HG02852 (cell line): ENCODE results near the gene CIBAR2.
A peak's percentile ranks its signal among the peaks of the same experiment; 100 is the strongest.
"Not testable (repeated sequence)": the region's sequence is repeated elsewhere in the genome, so short reads cannot be mapped to it uniquely, and the experiment has no call there.

Experiments
- ATAC-seq: cut with Tn5 transposase; IDR thresholded peaks from one replicate; pipeline ENCODE4 v1.9.1; 2021; ENCODE audit warnings: mild to moderate bottlenecking, moderate library complexity; ENCODE audit not compliant: unreplicated experiment

Gene CIBAR2

DNA sequence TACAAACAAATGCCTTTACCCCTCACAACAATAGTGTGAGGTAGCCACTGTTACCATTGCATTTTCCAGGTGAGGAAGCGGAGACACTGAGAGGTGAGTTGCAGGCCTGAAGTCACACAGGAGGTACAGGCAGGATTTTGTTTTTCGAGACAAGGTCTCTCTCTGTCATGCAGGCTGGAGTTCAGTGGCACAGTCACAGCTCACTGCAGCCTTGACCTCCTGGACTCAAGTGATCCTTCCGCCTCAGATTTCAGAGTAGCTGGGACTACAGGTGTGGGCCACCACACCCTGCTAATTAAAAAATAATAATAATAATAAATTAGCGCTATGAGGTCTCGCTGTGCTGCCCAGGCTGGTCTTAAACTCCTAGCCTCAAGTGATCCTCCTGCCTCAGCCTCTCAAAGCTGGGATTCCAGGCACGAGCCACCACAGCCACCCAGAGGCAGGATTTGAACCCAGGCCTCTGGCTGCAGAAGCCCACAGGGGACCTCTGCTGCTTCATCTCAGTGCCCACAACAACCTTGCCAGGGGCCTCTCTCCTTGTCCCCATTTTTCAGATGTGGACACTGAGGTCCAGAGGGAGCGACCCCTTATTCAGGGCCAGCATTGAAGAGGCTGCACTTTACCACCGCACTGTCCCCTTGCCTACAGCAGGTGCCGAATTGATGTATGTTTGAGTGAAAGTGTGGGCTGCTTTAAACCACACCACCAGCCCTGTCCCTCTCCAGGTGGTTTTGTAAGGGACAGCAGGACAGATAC lies 16.0 kb upstream of the CIBAR2 start:
- no peak for ATAC-seq

DNA sequence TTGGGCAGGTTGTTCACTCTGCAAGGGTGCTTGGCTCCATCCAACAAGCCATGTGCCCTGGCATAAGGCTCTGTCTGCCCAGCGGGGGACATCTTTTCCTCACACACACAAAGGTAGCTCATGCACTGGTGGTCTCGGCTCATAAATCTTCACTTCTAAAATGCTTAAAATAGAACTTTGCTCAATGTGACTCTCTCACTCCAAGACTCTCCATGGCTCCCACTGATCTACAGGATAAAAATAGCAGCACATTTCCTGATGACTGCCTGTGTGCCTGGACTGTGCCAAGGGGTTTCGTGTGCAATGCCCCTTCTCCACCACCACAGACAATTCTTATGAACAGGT lies 15.1 kb upstream of the CIBAR2 start:
- ATAC-seq, result no peak

DNA sequence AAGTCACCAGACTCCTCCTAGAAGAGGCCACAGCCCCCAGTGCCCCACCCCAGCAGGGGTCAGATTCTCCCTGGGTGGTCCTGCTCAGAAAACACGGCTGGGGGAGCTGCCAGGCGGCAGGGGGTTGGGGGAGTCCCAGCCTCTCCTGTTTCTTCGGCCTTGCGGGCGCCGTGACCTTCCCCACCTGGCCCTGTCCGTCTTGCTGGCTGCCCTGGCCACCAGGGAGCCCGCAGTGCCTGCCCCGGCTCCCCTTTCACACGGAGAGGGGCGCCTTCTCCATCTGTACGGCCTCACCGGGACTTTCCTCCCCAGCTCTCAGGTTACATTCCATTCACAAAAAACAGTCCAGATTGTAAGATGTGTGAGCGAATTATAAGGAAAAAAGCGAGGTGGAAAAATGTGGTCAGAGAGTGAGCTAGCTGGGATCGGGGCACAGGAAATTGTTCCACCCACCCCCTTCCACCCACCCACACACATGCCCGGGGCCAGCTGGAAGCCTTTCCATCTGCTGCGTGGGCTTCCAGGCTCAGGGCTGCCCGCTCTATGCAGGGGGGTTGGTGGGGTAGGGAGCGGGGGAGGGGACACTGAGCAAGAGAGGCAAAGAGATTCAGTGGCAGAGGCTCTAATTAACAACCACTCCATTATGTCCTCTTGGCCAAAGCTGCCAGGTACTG lies 14.6 kb upstream of the CIBAR2 start:
- ATAC-seq, result no peak

DNA sequence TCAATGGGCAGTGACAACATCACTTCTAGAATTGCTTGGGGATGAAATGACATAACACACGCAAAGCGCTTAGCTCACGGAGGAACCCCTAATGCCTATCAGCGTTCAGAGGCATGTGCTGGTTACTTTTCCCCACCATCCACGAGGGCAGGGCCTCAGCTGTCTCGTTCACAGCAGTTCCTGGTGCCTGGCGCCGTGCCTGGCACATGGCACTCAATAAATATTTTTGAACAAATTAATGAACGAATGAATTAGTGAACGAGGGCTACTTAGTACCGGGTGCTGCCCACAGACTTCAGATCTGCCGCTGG lies 14.1 kb upstream of the CIBAR2 start:
- no peak for ATAC-seq

DNA sequence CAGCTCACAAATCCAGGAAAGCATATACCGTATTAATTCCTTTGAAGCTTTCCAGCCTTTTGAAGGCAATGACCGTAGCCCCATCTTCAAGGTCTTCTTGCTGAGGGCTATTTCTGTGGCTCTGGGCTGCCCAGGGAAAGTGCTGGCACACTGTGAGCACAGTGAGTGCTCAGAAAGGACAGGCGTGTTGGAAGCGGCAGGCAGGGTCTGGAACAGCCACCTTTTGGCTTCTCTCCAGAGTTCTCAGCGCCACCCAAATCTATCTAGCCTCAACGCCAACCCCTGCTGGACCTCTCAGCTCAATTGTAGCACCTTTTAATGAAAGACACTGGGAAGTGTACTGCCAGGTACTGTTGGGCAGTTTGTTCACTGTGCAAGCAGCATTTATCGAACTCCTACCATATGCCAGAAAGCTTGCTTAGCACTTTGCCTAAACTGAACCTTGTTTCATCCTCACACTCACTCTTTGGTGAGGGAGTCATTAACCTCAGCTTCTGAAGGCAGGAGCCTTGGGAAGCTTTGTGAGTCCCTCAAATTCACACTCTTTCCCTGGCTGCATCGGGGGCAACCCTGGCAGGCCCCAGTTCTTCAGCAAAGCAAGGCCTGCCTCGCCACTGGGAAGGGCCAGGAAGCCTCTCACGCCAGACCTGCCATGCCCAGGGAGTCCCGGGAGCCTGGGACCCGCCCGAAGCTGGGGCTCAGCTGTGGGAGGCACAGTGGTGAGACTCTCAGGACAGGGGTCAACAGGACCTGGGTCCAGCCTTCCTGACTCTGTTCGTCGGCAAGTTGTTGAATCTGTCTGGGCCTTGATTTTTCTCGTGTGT lies 13.5 kb upstream of the CIBAR2 start:
- ATAC-seq, result no peak

DNA sequence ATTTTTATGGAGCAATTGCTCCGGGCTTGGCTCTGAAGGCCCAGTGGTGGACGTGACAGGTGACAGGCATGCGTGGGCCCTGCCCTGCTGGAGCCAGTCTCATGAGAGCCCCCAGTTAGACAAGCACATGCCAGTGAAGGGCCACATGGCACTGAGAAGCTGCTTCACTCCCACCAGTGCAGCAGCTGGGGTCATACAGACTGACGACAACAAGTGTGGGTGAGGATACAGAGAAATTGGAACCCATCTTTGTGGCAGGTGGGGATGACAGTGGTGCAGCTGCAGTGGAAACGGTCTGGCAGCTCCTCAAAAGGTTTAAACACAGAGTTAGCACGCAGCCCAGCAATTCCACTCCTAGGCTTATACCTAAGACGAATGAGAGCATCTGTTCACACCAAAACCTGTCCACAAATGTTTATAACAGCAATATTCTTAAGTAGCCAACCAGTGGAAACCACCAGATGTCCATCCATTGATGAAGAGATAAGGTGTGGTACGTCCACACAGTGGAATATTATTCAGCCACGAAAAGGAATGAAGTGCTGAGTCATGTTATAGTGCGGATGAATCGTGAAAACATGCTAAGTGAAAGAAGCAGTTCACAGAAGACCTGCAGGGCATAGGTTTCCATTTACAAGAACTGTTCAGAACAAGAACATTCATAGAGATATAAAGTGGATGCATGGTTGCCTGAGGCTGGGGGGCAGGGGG lies 12.5 kb upstream of the CIBAR2 start:
- no peak for ATAC-seq

DNA sequence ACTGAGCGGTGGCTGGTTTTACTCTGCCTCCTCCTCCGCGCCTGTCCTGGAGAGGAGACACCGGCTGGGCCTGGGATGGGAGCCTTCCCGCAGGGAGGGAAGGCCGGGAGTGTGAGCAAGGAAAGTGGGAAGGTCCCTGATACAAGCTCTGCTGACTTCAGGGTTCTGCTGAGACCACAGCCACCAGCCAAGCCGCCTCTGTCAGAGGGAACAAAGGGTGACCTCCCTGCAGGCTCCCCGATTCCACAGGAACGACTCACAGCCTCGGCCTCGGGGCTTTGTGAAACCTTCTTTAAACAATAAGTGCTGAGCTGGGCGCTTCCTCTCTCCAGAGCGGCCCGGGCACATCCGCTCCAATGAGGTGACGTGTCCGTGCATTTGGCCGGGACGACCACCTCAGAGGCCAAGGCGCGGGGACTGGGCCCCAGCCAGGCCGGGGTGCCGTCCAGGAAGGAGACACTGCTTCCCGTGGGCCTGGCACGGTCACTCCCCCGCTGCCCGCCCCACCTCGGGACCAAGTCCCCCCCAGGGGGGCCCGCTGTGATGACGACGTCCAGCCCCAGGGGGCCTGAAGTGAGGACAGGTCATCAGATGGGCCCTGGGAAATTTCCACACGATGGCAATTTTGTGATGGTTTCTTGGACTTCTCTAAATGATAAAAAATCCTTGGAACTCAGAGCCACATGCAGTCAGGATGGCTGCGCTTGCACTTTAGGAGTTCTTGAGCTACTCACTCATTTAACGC lies 11.8 kb upstream of the CIBAR2 start:
- no peak for ATAC-seq

DNA sequence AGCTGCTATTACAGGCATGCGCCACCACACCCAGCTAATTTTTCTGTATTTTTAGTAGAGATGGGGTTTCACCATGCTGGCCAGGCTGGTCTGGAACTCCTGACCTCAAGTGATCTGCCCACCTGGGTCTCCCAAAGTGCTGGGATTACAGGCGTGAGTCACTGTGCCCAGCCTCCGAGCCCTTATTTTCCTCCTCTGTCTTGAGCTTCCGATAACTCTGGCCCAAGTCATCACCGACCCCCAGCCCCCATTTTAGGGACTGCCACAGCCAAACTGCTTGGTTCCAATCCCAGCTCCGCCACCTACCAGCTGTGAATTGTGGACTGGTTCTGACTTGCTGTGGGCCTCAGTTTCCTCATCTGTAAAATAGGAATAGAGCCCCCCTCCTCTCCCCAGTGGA lies 11.2 kb upstream of the CIBAR2 start:
- ATAC-seq, result not testable (repeated sequence)

DNA sequence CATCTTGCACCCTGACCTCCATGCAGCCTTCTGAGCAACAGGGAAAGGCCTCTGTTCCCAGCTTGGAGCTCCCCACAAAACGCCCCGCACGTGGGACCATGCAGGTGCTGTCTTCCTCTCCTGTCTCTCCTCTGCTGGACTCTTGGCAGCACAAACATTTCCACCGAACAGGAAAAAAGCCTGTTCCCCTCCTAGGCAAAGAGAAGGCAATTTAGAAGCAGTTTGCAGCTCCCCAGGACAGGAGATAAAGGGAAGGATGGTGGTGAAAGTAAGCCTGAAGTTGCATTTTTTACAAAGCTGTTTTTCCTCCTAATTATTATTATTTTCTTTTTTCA lies 7.7 kb upstream of the CIBAR2 start:
- ATAC-seq, result no peak

DNA sequence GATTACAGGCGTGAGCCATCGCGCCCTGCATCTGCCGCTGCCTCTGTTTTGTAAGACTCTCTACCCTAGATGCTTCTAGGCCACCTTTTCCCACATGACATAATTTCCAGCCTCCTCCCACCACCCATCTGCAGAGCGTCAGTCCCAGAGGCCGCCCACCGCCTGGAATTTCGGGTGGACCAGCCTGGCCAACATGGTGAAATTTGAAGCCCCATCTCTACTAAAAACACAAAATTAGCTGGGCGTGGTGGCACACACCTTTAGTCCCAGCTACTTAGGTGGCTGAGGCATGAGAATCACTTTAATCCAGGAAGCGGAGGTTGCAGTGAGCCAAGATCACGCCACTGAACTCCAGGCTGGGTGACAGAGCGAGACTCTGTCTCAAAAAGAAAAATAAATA lies 5.1 kb upstream of the CIBAR2 start:
- no peak for ATAC-seq

DNA sequence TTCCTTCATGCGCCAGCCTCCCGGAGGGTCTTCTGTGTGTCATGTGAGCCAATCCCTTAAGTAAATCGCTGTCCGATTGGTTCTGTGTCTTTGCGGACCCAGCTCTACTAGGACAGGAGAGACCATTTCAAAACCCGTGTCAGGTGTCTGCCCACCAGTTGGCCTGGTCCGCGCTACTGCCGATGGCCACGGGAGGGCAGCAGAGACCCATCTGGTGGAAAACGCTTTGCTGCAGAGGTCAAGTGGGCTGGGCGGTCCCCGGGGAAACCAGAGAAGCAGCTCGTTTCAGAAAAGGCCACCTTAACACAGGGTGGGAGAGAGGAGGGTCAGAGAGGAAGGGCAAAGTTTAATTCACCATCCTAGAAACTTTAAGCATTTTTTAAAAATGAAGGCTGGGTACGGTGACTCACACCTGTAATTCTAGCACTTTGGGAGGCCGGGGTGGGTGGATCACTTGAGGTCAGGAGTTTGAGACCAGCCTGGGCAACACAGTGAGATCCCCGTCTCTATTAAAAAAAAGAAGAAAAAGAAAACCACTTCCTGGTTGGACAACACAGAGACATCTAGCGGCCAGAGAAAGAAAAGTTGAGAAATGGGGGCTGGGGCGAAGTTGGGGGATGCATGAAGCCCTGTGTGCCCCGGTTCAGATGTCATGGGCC lies 2.8 kb upstream of the CIBAR2 start:
- ATAC-seq, result peak; percentile 64

DNA sequence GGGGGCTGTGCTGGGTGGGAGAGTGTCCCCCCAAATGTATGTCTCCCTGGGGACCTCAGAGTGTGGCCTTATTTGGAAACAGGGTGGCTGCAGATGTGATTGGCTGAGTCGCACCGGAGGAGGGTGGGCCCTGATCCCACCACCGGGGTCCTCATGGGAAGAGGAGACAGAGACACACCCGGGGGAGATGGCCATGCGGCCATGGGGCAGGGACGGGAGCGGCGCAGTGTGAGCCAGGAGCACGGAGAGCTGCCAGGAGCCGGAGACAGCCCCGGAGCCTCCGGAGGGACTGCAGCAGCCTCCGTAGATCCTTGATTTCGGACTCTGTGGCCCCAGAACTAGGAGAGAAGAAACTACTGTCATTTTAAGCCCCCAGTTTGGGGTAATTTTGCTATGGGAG lies 1.6 kb upstream of the CIBAR2 start:
- ATAC-seq, result no peak

DNA sequence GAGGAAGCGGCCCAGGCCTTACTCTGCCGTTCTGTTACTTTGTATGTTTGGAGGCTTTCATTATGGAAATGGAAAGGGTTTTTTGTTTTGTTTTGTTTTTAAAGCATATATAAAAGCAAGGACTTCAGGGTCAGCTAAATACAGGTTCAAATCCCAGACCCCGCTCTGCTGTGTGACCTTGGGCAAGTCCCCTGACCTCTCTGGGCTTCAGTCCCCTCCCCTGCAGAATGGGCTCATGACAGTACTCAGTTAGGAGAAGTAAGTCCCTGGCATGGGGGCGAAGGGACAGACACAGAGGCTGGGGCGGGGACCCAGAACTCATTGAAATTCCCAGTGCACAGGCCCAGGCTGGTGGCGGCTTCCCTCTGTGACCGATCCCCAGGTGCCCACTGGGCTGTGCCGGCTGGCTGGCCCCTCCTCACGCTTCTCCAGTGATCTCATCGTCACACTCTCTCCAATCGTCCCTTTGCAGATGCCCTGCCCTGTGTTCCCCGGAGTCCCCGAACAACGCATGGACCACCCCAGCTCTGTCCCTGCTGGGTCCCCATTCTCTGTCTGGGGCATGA lies 979 bp upstream of the CIBAR2 start:
- ATAC-seq, result no peak

DNA sequence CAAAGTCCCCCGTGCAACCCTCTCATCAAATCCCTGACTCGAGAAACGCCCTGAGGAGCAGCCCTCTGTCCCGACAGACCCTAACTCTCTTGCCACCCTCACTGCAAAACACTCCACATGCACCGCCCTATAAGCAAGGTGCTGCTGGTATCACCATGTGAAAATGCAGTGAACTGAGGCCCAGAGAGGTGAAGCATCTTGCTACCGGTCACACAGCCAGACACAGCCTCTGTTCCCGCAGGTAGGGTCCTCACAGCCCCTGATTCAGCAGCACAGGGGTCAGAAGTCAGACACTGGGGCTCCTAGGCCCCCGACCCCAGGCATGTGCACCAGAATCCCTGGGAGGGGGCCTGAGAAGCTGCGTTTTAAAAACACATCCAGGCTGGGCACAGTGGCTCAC lies 1.1 kb downstream of the CIBAR2 start:
- no peak for ATAC-seq

DNA sequence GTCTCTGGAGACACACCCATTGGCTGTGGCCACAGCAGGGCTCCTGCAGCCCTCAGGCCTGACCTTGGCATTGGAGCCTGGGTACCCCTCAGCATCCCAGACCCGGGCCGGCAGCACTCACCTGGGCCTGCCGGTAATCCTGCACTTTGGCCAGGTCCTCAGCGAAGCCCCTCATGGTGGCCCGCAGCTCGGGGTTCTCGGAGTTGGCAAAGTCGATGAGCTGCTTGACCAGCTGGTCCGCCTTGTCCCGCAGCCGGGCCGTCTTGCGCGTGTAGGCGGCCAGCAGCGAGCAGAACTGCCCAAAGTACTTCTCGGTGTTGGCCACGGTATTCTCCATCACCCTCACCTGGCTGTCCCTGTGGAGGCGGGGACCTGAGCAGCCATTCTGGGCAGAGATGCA lies 2.2 kb downstream of the CIBAR2 start:
- ATAC-seq, result no peak

DNA sequence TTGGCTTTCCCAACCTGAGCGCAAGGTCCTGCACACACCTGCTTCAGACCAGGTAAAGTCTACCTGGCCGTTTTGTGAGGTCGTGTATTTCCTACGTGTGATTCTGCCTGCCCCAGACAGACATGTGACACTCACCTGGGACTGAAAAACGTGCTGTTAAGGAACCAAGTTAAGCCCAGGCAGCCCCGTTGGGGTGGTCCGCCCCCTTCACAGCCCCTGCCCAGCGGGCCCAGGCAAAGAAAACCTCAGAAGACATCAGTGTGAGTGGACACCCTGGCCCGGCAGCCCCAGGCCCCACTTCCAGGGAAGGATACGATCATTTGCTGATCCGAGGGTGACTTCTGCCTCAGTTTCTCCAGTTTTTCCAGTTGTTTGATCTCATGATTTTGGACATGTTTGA lies 4.7 kb downstream of the CIBAR2 start:
- ATAC-seq, result no peak

DNA sequence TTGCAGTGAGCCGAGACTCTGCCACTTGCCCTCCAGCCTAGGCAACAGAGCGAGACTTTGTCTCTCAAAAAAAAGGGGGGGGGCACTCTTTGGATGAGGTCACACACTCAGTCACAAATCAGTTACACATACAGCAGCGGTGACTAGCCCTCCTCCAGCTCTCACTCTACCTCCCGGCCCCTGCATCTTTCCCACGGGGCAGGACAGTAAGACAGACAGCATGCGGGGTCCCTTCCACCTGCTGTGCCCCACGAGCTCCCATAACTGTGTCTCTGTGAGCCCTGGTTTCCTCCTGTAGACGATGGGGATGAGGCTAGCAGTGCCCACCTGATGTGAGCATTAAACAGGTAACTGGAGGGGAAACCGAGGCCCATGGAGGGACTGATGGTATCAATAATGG lies 5.2 kb downstream of the CIBAR2 start:
- no peak for ATAC-seq

DNA sequence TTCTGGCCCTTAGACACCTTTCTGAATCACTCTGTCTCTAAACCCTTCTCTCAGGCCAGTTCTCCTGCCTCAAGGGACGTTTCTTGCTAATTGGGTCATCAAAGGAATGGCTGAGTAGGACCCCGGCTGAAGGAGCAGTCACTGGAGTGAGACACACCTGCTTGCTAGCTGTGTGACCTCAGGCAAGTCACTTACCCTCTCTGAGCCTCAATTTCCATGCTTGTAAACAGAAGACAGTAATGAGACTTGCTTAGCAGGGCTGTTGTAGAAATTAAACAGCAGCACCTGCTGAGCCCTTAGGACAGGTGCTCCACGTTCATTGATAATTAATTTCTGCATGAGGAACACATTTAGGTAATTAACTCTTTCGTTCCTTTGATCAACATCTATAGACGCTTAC lies 6.8 kb downstream of the CIBAR2 start:
- ATAC-seq, result no peak

DNA sequence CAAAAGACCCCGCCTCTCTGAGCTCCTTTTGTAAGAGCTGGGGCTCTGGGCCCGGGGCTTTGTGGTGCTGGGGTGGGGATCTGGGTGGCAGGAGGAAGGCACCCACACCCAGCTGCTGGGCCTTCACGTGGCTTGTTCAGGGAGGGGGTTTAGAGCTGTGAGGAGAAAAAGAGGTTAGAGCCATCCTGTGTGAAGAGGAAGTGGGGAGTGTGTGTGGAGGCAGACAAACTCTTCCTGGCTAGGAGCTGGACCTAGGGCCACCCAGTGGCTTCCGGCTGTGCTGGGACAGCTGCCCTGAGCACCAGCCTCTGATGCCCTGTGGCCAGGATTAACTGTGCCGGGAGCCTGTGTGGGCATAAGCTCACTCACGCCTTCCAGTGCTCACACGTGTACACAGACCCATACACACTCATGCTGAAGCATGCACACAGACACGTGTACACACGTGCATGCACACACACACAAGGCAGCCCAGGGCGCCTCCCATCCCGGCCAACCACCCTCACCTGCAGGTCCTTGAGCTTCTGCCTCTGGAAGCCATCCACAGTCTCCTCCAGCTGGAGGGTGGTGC lies 7.4 kb downstream of the CIBAR2 start:
- no peak for ATAC-seq

DNA sequence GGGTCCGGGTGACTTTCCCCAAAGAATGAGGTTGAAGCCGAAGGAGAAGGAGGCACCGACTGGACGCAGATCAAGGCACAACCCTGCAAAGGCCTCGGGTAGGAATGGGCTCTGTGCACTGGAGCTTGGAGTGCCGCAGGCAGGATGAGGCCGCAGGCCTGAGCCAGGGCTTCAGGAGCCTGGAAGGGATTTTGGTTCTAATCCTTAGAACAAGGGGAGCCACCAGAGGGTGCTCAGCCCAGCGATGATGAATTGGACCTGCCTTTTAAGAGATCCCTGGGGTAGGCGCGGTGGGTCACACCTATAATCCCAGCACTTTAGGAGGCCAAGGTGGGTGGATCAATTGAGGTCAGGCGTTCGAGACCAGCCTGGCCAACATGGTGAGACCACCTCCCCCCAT lies 8.1 kb downstream of the CIBAR2 start:
- ATAC-seq, result no peak
